MCF 10A (cell line): ENCODE results near the gene SOS2. TPM values are rescaled to one million over a fixed set of nuclear protein-coding genes. Genes with fewer than 3 reads are reported as not detected.

Experiments
- BruUV-seq: library from RNA; stranded (reverse); fragments of 400-500 nt; replicated peaks from 2 replicates; lab custom pipeline; 2021; lab: Mats Ljungman, UMichigan
- CTCF ChIA-PET: fragments of 300-600 bp; sonication (Branson Sonifier 250); formaldehyde crosslinking; extraction: SDS; loops from one replicate; lab custom pipeline; 2021; ENCODE audit warnings: antibody characterized with exemption, inconsistent platforms; lab: Yijun Ruan, JAX
- POLR2A ChIA-PET: fragments of 300-600, 350-650 bp; sonication (Branson Sonifier 250); formaldehyde crosslinking; extraction: SDS; loops from one replicate; lab custom pipeline; 2020; ENCODE audit warnings: antibody characterized with exemption, inconsistent platforms; lab: Yijun Ruan, JAX
- DNase-seq: peaks from one replicate; pipeline ENCODE4 v3.0.0-alpha.2; 2018; ENCODE audit not compliant: unreplicated experiment
- H3K27ac Mint-ChIP-seq: one replicate; pipeline ENCODE4 v1.8.0; 2022; ENCODE audit warnings: mild to moderate bottlenecking, low read depth, mixed read lengths; ENCODE audit not compliant: unreplicated experiment
- H3K27me3 Mint-ChIP-seq: one replicate; pipeline ENCODE4 v1.8.0; 2022; ENCODE audit warnings: mixed read lengths; ENCODE audit not compliant: insufficient read depth, unreplicated experiment
- H3K36me3 Mint-ChIP-seq: one replicate; pipeline ENCODE4 v1.8.0; 2022; ENCODE audit warnings: mild to moderate bottlenecking, moderate library complexity, mixed read lengths; ENCODE audit not compliant: insufficient read depth, unreplicated experiment
- H3K4me1 Mint-ChIP-seq: one replicate; pipeline ENCODE4 v1.8.0; 2022; ENCODE audit warnings: mixed read lengths; ENCODE audit not compliant: insufficient read depth, unreplicated experiment
- H3K4me3 Mint-ChIP-seq: one replicate; pipeline ENCODE4 v1.8.0; 2022; ENCODE audit warnings: mild to moderate bottlenecking, moderate library complexity, mixed read lengths; ENCODE audit not compliant: unreplicated experiment
- H3K9me3 Mint-ChIP-seq: one replicate; pipeline ENCODE4 v1.8.0; 2022; ENCODE audit warnings: mixed read lengths; ENCODE audit not compliant: unreplicated experiment
- intact Hi-C: fragments of 100-400 bp; cut with micrococcal nuclease; formaldehyde crosslinking; loops from 2 replicates; pipeline ENCODE4 v1.14.1; 2022
- total RNA-seq: library from RNA; stranded (reverse); gene quantifications from 2 replicates; pipeline ENCODE4 v1.2.3, GENCODE V29; 2022
- TF ChIP-seq, protein P1 (sequence below): fragments of 200-600 bp; IDR thresholded peaks from one replicate; pipeline ENCODE4 v1.8.0; 2022; ENCODE audit warnings: antibody characterized with exemption, mild to moderate bottlenecking; ENCODE audit not compliant: unreplicated experiment

SOS2 gene
- total RNA-seq, 1 experiment from 2014 or later: 19.0 TPM

DNA sequence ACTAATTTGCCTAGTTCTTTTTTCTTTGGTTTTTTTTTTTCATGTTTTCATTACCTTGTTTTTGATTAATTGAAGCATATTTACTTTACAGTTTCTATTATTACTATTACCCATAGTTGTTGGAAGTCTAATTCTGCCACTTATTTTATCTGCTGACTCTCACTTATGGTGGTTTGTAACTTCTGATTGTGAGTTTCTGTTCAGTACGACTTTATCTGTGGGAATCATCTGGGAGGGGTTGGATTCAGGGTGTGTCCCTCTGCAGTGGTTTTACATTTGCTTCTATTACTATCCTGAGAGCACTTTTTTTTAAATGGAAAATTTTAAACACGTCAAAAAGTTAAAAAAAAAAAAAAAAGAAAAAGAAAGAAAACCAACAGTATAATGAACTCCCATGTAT lies 26.4 kb upstream of the SOS2 start:
- Mint-ChIP-seq H3K4me3 (no peak overlapping the region), H3K9me3 (no peaks in the 10 kb centered on the region), H3K4me1 (no peaks in the 10 kb centered on the region), H3K27ac (no peak overlapping the region), H3K36me3 (peaks cover 6% of the 10 kb centered on the region), H3K27me3 (no peaks in the 10 kb centered on the region)
- ChIA-PET POLR2A (no interaction called here), CTCF (interaction anchor here (0.6 kb wide), 1 partner anchor 46 kb away, joined by 3 read pairs; no protein-coding TSS in a partner anchor)
- intact Hi-C loops: no loop called here
- no TSS peak for BruUV-seq
- DNase-seq: no peak
- TF ChIP-seq, protein P1, sequence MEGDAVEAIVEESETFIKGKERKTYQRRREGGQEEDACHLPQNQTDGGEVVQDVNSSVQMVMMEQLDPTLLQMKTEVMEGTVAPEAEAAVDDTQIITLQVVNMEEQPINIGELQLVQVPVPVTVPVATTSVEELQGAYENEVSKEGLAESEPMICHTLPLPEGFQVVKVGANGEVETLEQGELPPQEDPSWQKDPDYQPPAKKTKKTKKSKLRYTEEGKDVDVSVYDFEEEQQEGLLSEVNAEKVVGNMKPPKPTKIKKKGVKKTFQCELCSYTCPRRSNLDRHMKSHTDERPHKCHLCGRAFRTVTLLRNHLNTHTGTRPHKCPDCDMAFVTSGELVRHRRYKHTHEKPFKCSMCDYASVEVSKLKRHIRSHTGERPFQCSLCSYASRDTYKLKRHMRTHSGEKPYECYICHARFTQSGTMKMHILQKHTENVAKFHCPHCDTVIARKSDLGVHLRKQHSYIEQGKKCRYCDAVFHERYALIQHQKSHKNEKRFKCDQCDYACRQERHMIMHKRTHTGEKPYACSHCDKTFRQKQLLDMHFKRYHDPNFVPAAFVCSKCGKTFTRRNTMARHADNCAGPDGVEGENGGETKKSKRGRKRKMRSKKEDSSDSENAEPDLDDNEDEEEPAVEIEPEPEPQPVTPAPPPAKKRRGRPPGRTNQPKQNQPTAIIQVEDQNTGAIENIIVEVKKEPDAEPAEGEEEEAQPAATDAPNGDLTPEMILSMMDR: no peak

DNA sequence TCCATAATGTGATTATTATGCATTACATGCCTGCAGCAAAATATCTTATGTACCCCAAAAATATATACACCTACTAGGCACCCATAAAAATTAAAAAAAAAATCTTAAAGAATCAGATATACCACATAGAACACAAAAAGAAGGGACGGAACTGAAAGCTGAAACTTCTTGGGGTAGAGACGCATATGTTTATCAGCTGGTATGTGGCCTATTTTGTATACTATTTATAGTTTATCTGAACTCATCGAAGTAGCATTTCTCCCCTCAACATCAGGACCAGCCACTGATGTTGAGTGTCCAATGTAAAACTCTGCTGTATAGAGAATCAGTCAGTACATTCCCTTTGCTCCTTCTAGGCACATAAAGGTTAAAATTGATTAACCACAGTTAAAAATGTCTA lies 22.9 kb upstream of the SOS2 start:
- BruUV-seq: no TSS peak
- POLR2A ChIA-PET: no interaction called here
- H3K27me3 Mint-ChIP-seq: no peaks in the 10 kb centered on the region
- CTCF ChIA-PET: interaction anchor here (0.6 kb wide), 1 partner anchor 23 kb away, joined by 3 read pairs; no protein-coding TSS in a partner anchor
- H3K27ac Mint-ChIP-seq: no peak overlapping the region
- H3K36me3 Mint-ChIP-seq: peaks cover 10% of the 10 kb centered on the region
- TF ChIP-seq, protein P1: no peak
- intact Hi-C loops: no loop called here
- no peak for DNase-seq
- no peak overlapping the region for H3K4me3 Mint-ChIP-seq
- H3K9me3 Mint-ChIP-seq: no peaks in the 10 kb centered on the region
- no peaks in the 10 kb centered on the region for H3K4me1 Mint-ChIP-seq

DNA sequence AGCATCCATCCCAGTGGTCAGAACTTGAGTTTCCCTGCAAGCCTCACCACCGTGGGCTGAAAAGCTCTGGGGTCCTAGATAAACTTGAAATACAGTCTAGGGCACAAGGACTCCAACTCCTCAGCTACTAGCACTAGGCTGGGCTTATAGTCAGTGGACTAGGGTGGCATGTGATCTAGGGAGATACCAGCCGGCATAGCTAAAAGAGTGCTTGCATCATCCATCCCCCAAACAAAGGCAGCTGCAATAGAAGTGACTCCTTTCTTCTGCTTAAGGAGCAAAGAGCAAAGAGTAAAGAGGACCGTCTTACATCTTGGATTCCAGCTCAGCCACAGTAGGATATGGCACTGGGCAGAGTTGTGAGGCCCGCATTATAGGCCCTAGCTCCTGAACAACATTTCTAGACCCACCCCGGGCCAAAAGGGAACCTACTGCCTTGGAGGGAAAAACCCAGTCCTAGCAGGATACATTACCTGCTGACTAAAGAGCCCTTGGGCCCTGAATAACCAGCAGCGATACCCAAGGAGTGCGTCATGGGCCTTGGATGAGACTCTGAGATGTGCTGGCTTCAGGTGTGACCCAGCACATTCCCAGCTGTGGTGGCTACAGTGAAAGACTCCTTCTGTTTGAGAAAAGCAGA lies 17.9 kb upstream of the SOS2 start:
- no peaks in the 10 kb centered on the region for H3K9me3 Mint-ChIP-seq
- BruUV-seq: no TSS peak
- CTCF ChIA-PET: interaction anchor here (1.1 kb wide), 1 partner anchor 11 kb away, joined by 4 read pairs; no protein-coding TSS in a partner anchor
- no peak overlapping the region for H3K27ac Mint-ChIP-seq
- TF ChIP-seq, protein P1: no peak
- H3K4me3 Mint-ChIP-seq: no peak overlapping the region
- no peaks in the 10 kb centered on the region for H3K4me1 Mint-ChIP-seq
- H3K27me3 Mint-ChIP-seq: no peaks in the 10 kb centered on the region
- intact Hi-C loops: no loop called here
- no peak for DNase-seq
- peaks cover 12% of the 10 kb centered on the region for H3K36me3 Mint-ChIP-seq
- POLR2A ChIA-PET: no interaction called here

DNA sequence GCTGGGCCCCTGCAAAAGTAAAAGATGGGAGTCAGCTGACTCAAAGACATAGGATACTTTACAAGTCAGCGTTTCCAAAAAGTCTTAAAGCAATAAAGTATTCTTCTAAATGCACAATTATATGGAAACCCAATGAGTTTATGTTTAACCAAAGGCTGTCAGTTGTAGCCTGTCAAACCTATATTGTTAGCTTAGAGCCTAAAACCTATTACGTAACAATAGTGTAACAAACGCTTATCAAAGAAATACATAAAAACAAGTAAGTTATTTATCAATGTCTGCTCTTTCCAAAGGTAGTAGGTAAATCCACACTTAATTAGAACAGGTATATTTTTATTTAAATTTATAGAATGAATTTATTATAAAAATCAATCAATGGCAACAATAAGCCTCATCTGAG lies 15.9 kb upstream of the SOS2 start:
- Mint-ChIP-seq H3K36me3 (peaks cover 12% of the 10 kb centered on the region), H3K9me3 (no peaks in the 10 kb centered on the region), H3K27ac (no peak overlapping the region), H3K27me3 (no peaks in the 10 kb centered on the region), H3K4me3 (no peak overlapping the region), H3K4me1 (no peaks in the 10 kb centered on the region)
- no peak for DNase-seq
- CTCF ChIA-PET: no interaction called here
- POLR2A ChIA-PET: no interaction called here
- BruUV-seq: no TSS peak
- TF ChIP-seq, protein P1: no peak
- intact Hi-C loops: no loop called here
